OCI-LY1 (cell line): ENCODE measurements around the gene CETN1.

ENCODE experiments used
- H2AFZ ChIP-seq: fragments of 200-600 bp; sonication (generic), shearing (Covaris generic); 2 replicates; pipeline ENCODE4 v1.6.0; 2014; ENCODE audit warnings: antibody characterized with exemption, mild to moderate bottlenecking, low read length
- H3F3A ChIP-seq: fragments of 200-600 bp; sonication (generic), shearing (Covaris generic); 2 replicates; pipeline ENCODE4 v1.6.0; 2014; ENCODE audit warnings: mild to moderate bottlenecking, antibody characterized with exemption, low read length, moderate library complexity; ENCODE audit not compliant: insufficient read depth
- H3K27ac ChIP-seq: fragments of 200-600 bp; sonication (generic); 2 replicates; pipeline ENCODE4 v1.5.1; 2014; ENCODE audit warnings: low read length, mixed run types, mild to moderate bottlenecking, low read depth; ENCODE audit not compliant: poor library complexity, severe bottlenecking
- H3K27me3 ChIP-seq: fragments of 200-600 bp; sonication (generic); 2 replicates; pipeline ENCODE4 v1.6.0; 2014; ENCODE audit warnings: antibody characterized with exemption, mild to moderate bottlenecking, low read length, moderate library complexity; ENCODE audit not compliant: insufficient read depth
- H3K36me3 ChIP-seq: fragments of 200-600 bp; sonication (generic); 2 replicates; pipeline ENCODE4 v1.6.1; 2014; ENCODE audit warnings: mild to moderate bottlenecking, antibody characterized with exemption, low read length, moderate library complexity, mixed read lengths; ENCODE audit not compliant: insufficient read depth
- H3K4me1 ChIP-seq: fragments of 200-600 bp; sonication (generic); 2 replicates; pipeline ENCODE4 v1.5.1; 2014; ENCODE audit warnings: mild to moderate bottlenecking, low read length, moderate library complexity; ENCODE audit not compliant: insufficient read depth, severe bottlenecking
- H3K4me2 ChIP-seq: fragments of 200-600 bp; sonication (generic), shearing (Covaris generic); 2 replicates; pipeline ENCODE4 v1.6.1; 2014; ENCODE audit warnings: low read length
- H3K4me3 ChIP-seq: fragments of 200-600 bp; sonication (generic); 2 replicates; pipeline ENCODE4 v1.5.1; 2014; ENCODE audit warnings: low read length, low read depth, mild to moderate bottlenecking, mixed read lengths; ENCODE audit not compliant: poor library complexity, severe bottlenecking
- H3K79me2 ChIP-seq: fragments of 200-600 bp; shearing (Covaris generic); 2 replicates; pipeline ENCODE4 v1.6.1; 2016; ENCODE audit warnings: mixed run types, low read length, mixed read lengths; ENCODE audit not compliant: insufficient read depth
- H3K9ac ChIP-seq: fragments of 200-600 bp; sonication (generic), shearing (Covaris generic); 2 replicates; pipeline ENCODE4 v1.6.1; 2014; ENCODE audit warnings: mild to moderate bottlenecking, low read length, mixed read lengths
- H3K9me2 ChIP-seq: fragments of 200-600 bp; sonication (generic), shearing (Covaris generic); 2 replicates; pipeline ENCODE4 v1.6.1; 2014; ENCODE audit warnings: low read depth, mild to moderate bottlenecking, low read length, mixed read lengths
- H3K9me3 ChIP-seq: fragments of 200-600 bp; shearing (Covaris generic); 2 replicates; pipeline ENCODE4 v1.6.1; 2014; ENCODE audit warnings: low read length, mixed read lengths
- H4K20me1 ChIP-seq: fragments of 200-600 bp; sonication (generic), shearing (Covaris generic); 2 replicates; pipeline ENCODE4 v1.6.0; 2016; ENCODE audit warnings: mild to moderate bottlenecking, low read length; ENCODE audit not compliant: insufficient read depth
- EZH2 ChIP-seq: fragments of 200-600 bp; sonication (generic), shearing (Covaris generic); IDR thresholded peaks from 2 replicates; pipeline ENCODE4 v1.8.0; 2017; ENCODE audit warnings: borderline replicate concordance, mixed run types, mild to moderate bottlenecking, antibody characterized with exemption, low read length, moderate library complexity, mixed read lengths
- TF ChIP-seq, protein P1 (sequence below): fragments of 200-600 bp; sonication (generic), shearing (Covaris generic); IDR thresholded peaks from 2 replicates; pipeline ENCODE4 v1.5.1; 2017; ENCODE audit warnings: mild to moderate bottlenecking, antibody characterized with exemption, low read length, moderate library complexity, mixed read lengths

CETN1 gene

DNA sequence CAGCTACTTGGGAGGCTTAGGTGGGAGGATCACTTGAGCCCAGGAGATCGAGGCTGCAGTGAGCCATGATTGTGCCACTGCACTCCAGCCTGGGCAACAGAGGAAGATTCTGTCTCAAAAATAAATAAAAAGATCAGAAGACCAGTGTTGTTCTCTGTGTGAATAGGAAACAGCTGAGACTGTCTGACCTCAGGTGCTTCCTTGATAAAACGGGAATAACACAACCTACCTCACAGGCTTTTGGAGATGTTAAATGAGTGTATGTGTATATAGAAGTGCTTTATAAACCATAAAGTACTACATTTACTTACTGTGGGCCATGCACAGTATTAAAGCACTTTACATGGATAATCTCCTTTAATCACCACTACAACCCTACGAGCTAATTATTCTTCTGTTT, 9.9 kb upstream of the CETN1 start:
- H3K4me3 ChIP-seq: no peak overlapping the region
- no peaks in the 10 kb centered on the region for H4K20me1 ChIP-seq
- no peaks in the 10 kb centered on the region for H3F3A ChIP-seq
- H3K4me1 ChIP-seq: no peaks in the 10 kb centered on the region
- H3K9me3 ChIP-seq: no peaks in the 10 kb centered on the region
- no peak overlapping the region for H3K9ac ChIP-seq
- no peak overlapping the region for H2AFZ ChIP-seq
- no peaks in the 10 kb centered on the region for H3K36me3 ChIP-seq
- H3K9me2 ChIP-seq: no peaks in the 10 kb centered on the region
- H3K27ac ChIP-seq: no peak overlapping the region
- TF ChIP-seq, protein P1, sequence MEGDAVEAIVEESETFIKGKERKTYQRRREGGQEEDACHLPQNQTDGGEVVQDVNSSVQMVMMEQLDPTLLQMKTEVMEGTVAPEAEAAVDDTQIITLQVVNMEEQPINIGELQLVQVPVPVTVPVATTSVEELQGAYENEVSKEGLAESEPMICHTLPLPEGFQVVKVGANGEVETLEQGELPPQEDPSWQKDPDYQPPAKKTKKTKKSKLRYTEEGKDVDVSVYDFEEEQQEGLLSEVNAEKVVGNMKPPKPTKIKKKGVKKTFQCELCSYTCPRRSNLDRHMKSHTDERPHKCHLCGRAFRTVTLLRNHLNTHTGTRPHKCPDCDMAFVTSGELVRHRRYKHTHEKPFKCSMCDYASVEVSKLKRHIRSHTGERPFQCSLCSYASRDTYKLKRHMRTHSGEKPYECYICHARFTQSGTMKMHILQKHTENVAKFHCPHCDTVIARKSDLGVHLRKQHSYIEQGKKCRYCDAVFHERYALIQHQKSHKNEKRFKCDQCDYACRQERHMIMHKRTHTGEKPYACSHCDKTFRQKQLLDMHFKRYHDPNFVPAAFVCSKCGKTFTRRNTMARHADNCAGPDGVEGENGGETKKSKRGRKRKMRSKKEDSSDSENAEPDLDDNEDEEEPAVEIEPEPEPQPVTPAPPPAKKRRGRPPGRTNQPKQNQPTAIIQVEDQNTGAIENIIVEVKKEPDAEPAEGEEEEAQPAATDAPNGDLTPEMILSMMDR: no peak
- no peak for TF ChIP-seq EZH2
- H3K4me2 ChIP-seq: no peak overlapping the region
- no peaks in the 10 kb centered on the region for H3K27me3 ChIP-seq
- H3K79me2 ChIP-seq: no peaks in the 10 kb centered on the region

DNA sequence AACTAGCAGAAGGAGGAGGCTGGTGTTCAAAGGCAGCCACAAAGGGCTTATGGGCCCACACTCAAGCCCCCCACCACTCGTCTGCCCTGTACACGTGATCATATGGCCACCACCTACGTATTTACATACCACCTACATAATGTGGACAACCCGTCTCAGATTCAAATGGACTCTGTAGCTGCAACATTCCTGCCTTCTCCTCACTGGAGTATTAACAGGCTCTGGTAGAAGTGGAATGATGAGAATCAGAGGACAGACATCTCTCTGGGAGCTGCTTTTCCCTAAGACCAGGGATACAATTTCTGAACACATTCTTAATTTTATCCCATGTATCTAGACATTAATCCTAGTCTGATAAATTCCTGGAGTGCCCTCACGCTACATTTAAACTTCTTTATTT, 9.5 kb upstream of the CETN1 start:
- Histone ChIP-seq H3K36me3 (no peaks in the 10 kb centered on the region), H4K20me1 (no peaks in the 10 kb centered on the region), H3K4me2 (no peak overlapping the region), H2AFZ (no peak overlapping the region), H3K79me2 (no peaks in the 10 kb centered on the region), H3K4me3 (no peak overlapping the region), H3F3A (no peaks in the 10 kb centered on the region), H3K9me3 (no peaks in the 10 kb centered on the region), H3K4me1 (no peaks in the 10 kb centered on the region), H3K27me3 (no peaks in the 10 kb centered on the region), H3K27ac (no peak overlapping the region), H3K9ac (no peak overlapping the region), H3K9me2 (no peaks in the 10 kb centered on the region)
- no peak for TF ChIP-seq EZH2
- TF ChIP-seq, protein P1: no peak

DNA sequence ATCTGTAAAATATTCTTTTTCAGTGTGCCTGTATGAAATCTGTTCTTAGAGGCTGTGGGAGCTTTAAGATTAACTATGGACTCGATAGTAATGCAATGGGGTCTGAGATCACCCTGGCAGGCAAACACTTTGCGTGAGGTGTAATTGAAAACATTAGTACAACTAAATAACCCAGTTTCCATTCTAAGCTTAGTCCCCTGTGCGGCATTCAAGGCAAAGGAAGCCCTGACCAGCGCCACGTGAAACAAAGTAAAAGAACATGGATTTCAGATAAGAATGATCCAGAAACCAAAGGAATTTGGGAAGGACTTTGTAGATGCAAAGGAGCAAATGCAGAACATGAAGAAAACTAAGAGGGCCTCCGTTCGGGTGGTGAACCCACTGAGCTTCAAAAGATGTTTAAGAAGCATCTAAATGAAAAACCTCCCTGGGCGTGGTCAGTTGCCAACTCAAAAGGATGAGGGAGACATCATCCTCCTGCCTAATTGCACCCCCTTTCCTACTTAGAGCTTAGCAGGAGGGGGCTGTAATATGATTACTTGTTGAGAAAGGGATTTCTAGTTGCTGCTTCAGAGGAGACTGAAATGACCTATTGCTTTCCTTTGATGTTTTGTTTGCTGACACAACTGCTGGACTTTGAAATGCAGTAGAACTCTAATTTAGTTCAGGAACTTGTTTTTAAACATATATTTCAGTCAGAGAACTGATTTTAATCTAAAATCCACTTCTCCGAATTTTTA, 7.9 kb upstream of the CETN1 start:
- Histone ChIP-seq H4K20me1 (no peaks in the 10 kb centered on the region), H3K9me3 (no peaks in the 10 kb centered on the region), H3K27ac (no peak overlapping the region), H3K27me3 (no peaks in the 10 kb centered on the region), H3K9ac (no peak overlapping the region), H3F3A (no peaks in the 10 kb centered on the region), H2AFZ (no peak overlapping the region), H3K4me1 (no peaks in the 10 kb centered on the region), H3K9me2 (no peaks in the 10 kb centered on the region), H3K4me2 (no peak overlapping the region), H3K36me3 (no peaks in the 10 kb centered on the region), H3K4me3 (no peak overlapping the region), H3K79me2 (no peaks in the 10 kb centered on the region)
- TF ChIP-seq EZH2: no peak
- TF ChIP-seq, protein P1: no peak
